ENCODE measurements around the gene MFAP5.
"Not testable (repeated sequence)": the region's sequence is repeated elsewhere in the genome, so short reads cannot be mapped to it uniquely, and the experiment has no call there.

The MFAP5 gene

DNA sequence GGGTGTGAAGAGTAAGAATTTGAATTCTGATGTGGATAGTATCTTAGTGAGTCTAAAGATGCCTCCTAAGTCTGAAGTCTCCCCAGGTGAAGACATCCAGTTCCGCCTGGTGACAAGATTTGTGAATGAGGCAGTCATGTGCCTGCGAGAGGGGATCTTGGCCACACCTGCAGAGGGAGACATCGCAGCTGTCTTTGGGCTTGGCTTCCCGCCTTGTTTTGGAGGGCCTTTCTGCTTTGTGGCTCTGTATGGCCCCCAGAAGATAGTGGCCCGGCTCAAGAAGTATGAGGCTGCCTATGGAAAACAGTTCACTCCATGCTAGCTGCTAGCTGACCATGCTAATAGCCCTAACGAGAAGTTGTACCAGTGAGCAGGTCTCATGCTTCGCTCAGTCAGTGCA, 25.4 kb downstream of the MFAP5 start:
- no peak overlapping the region for H3K4me3 ChIP-seq (ENCODE audit: control insufficient read depth, low read depth, low read length)
- DNase-seq (ENCODE audit: low read depth): no peak
- TF ChIP-seq, protein P1, sequence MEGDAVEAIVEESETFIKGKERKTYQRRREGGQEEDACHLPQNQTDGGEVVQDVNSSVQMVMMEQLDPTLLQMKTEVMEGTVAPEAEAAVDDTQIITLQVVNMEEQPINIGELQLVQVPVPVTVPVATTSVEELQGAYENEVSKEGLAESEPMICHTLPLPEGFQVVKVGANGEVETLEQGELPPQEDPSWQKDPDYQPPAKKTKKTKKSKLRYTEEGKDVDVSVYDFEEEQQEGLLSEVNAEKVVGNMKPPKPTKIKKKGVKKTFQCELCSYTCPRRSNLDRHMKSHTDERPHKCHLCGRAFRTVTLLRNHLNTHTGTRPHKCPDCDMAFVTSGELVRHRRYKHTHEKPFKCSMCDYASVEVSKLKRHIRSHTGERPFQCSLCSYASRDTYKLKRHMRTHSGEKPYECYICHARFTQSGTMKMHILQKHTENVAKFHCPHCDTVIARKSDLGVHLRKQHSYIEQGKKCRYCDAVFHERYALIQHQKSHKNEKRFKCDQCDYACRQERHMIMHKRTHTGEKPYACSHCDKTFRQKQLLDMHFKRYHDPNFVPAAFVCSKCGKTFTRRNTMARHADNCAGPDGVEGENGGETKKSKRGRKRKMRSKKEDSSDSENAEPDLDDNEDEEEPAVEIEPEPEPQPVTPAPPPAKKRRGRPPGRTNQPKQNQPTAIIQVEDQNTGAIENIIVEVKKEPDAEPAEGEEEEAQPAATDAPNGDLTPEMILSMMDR (conservative IDR thresholded peaks at IDR 0.05; ENCODE audit: control insufficient read depth, insufficient read depth, low read depth, low read length): no peak

DNA sequence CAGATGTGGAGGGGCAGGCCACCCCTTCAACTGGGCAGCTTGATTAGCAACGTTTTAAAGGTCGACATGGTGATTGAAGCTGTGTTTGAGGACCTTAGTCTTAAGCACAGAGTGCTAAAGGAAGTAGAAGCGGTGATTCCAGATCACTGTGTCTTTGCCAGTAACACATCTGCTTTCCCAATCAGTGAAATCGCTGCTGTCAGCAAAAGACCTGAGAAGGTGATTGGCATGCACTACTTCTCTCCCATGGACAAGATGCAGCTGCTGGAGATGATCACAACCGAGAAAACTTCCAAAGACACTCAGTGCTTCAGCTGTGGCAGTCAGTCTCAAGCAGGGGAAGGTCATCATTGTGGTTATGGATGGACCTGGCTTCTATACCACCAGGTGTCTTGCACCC, 26.0 kb downstream of the MFAP5 start:
- no peak overlapping the region for H3K4me3 ChIP-seq (ENCODE audit: control insufficient read depth, low read depth, low read length)
- DNase-seq (ENCODE audit: low read depth): no peak
- TF ChIP-seq, protein P1 (conservative IDR thresholded peaks at IDR 0.05; ENCODE audit: control insufficient read depth, insufficient read depth, low read depth, low read length): no peak

DNA sequence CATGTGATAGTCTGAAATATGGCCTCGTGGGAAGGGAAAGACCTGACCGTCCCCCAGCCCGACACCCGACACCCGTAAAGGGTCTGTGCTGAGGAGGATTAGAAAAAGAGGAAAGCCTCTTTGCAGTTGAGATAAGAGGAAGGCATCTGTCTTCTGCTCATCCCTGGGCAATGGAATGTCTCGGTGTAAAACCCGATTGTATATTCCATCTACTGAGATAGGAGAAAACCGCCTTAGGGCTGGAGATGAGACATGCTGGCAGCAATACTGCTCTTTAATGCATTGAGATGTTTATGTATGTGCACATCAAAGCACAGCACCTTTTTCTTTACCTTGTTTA, 26.6 kb downstream of the MFAP5 start:
- DNase-seq (ENCODE audit: low read depth); H3K4me3 ChIP-seq (ENCODE audit: control insufficient read depth, low read depth, low read length): not testable (repeated sequence)

DNA sequence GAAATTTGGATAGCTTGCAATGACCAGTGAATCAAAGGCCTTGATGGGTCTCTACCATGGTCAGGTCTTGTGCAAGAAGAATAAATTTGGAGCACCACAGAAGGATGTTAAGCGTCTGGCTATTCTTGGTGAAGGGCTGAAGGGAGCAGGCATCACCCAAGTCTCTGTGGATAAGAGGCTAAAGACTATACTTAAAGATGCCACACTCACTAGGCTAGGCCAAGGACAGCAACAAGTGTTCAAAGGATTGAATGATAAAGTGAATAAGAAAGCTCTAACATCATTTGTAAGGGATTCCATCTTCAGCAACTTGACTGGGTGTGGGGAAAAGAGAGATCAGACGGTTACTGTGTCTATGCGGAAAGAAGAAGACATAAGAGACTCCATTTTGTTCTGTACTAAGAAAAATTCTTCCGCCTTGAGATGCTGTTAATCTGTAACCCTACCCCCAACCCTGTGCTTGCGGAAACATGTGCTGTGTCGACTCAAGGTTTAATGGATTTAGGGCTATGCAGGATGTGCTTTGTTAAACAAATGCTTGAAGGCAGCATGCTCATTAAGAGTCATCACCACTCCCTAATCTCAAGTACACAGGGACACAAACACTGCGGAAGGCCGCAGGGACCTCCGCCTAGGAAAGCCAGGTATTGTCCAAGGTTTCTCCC, 27.2 kb downstream of the MFAP5 start:
- DNase-seq (ENCODE audit: low read depth); H3K4me3 ChIP-seq (ENCODE audit: control insufficient read depth, low read depth, low read length): not testable (repeated sequence)

GRCh38 chr12:8630131-8630530, 32.5 kb downstream of the MFAP5 start:
- H3K4me3 ChIP-seq (ENCODE audit: control insufficient read depth, low read depth, low read length): no peak overlapping the region
- DNase-seq (ENCODE audit: low read depth): no peak
- TF ChIP-seq, protein P1 (conservative IDR thresholded peaks at IDR 0.05; ENCODE audit: control insufficient read depth, insufficient read depth, low read depth, low read length): no peak

- TF ChIP-seq, protein P1 (conservative IDR thresholded peaks at IDR 0.05; ENCODE audit: control insufficient read depth, insufficient read depth, low read depth, low read length): no peak
- no peak overlapping the region for H3K4me3 ChIP-seq (ENCODE audit: control insufficient read depth, low read depth, low read length)
- DNase-seq (ENCODE audit: low read depth): peak; percentile 33
These were observed 33.1 kb downstream of the MFAP5 start for GRCh38 chr12:8629486-8630033.

DNA sequence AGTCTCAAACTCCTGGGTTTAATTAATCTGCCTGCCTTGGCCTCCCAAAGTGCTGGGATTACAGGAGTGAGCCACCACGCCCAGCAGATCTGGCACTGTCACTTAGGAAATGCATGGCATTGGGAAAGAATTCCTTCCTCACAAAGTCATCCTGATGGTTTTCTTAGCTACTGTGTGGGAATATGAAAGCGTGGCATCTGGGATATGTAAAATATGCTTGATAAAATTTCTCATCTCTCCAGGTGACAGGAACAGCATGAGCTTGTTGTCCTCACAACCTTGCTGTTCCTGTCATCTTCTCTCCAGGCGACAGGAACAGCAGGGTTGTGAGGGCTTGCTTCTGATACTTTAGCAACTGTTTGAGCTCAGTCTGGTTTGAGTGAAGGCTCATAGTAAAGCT, 33.9 kb downstream of the MFAP5 start:
- H3K4me3 ChIP-seq (ENCODE audit: control insufficient read depth, low read depth, low read length): no peak overlapping the region
- TF ChIP-seq, protein P1 (conservative IDR thresholded peaks at IDR 0.05; ENCODE audit: control insufficient read depth, insufficient read depth, low read depth, low read length): no peak
- no peak for DNase-seq (ENCODE audit: low read depth)

DNA sequence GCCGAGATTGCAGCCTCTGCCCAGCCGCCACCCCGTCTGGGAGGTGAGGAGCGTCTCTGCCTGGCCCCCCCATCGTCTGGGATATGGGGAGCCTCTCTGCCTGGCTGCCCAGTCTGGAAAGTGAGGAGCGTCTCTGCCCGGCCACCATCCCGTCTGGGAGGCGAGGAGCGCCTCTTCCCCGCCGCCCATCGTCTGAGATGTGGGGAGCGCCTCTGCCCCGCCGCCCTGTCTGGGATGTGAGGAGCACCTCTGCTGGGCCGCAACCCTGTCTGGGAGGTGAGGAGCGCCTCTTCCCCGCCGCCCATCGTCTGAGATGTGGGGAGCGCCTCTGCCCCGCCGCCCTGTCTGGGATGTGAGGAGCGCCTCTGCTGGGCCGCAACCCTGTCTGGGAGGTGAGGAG, 37.9 kb downstream of the MFAP5 start:
- DNase-seq (ENCODE audit: low read depth); H3K4me3 ChIP-seq (ENCODE audit: control insufficient read depth, low read depth, low read length): not testable (repeated sequence)
